ENCODE results near the gene RFTN1.

DNA sequence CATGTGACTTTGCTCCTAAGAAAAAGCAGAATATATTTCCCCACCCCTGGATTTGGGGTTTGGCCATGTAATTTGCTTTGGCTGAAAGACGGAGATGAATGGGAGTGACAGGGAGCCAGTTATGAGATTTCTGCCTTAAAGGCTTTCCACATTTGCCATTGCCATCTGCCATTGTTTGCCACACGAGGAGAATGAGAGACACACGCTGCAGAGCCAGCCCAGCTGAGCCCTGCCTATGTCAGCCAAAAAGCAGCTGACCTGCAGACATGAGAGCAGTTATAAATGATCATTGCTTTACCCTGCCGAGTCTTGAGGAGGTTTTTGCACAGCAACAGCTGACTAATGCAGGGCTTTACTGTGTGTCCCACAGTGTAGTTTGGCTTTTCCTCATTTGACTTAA, 40.6 kb upstream of the RFTN1 start:
- no peak for TF ChIP-seq TARDBP (IDR thresholded peaks at IDR 0.05)
- no peak for TF ChIP-seq FOXK2 (IDR thresholded peaks at IDR 0.05)
- no peak for TF ChIP-seq SP1 (IDR thresholded peaks at IDR 0.05)
- no peak for TF ChIP-seq NFRKB (IDR thresholded peaks at IDR 0.05)
- no peak for TF ChIP-seq SUZ12 (IDR thresholded peaks at IDR 0.05)
- TF ChIP-seq FOXM1 (IDR thresholded peaks at IDR 0.05; ENCODE audit: borderline replicate concordance): no peak
- no peak for TF ChIP-seq HDGF (IDR thresholded peaks at IDR 0.05; ENCODE audit: borderline replicate concordance)
- TF ChIP-seq PKNOX1 (IDR thresholded peaks at IDR 0.05): no peak

All from HEK293T (cell line).